Epithelial cell of esophagus (primary cell): ENCODE results near the gene TRMT11.

ENCODE experiments used
- DNase-seq: peaks from one replicate; pipeline ENCODE4 v3.0.0; 2010; ENCODE audit warnings: low read depth
- H3K4me3 ChIP-seq: 2 replicates; pipeline ENCODE4 v1.5.1; 2011; ENCODE audit warnings: mild to moderate bottlenecking, low read length, control low read depth
- CTCF ChIP-seq: IDR thresholded peaks from 2 replicates; pipeline ENCODE4 v1.5.1; 2011; ENCODE audit warnings: low read depth, mild to moderate bottlenecking, low read length, control low read depth, inconsistent platforms; ENCODE audit not compliant: insufficient read depth; ENCODE audit errors: missing control alignments

Gene TRMT11

GRCh38 chr6:125986301-125987025 lies at the start of gene TRMT11:
Gene TRMT11 (plus strand): TSS chr6:125986540. CDS start chr6:125986551, 11 bp downstream.
- DNase-seq, result peak; percentile 92
- H3K4me3 ChIP-seq, result peak within 1 kb of the TSS; percentile 88
- peak; percentile 17 for TF ChIP-seq CTCF

- no peak for TF ChIP-seq CTCF
- DNase-seq, result no peak
Observed at GRCh38 chr6:125939026-125939425, 47.3 kb upstream of the TRMT11 start.

GRCh38 chr6:125939791-125940190 lies 46.5 kb upstream of the TRMT11 start:
- DNase-seq, result no peak
- TF ChIP-seq CTCF, result no peak

More at GRCh38 chr6:125939026-125939425, 47.3 kb upstream of the TRMT11 start:
- no peak overlapping the region for H3K4me3 ChIP-seq

GRCh38 chr6:125940247-125941041 lies 45.9 kb upstream of the TRMT11 start:
- DNase-seq, result peak; percentile 73
- H3K4me3 ChIP-seq, result no peak overlapping the region

More at GRCh38 chr6:125939791-125940190, 46.5 kb upstream of the TRMT11 start:
- no peak overlapping the region for H3K4me3 ChIP-seq

GRCh38 chr6:125942672-125943527 lies 43.4 kb upstream of the TRMT11 start:
- no peak for TF ChIP-seq CTCF
- no peak overlapping the region for H3K4me3 ChIP-seq
- DNase-seq, result peak; percentile 89

More at GRCh38 chr6:125940247-125941041, 45.9 kb upstream of the TRMT11 start:
- no peak for TF ChIP-seq CTCF
